ENCODE results near the gene GOLGA1.

DNA sequence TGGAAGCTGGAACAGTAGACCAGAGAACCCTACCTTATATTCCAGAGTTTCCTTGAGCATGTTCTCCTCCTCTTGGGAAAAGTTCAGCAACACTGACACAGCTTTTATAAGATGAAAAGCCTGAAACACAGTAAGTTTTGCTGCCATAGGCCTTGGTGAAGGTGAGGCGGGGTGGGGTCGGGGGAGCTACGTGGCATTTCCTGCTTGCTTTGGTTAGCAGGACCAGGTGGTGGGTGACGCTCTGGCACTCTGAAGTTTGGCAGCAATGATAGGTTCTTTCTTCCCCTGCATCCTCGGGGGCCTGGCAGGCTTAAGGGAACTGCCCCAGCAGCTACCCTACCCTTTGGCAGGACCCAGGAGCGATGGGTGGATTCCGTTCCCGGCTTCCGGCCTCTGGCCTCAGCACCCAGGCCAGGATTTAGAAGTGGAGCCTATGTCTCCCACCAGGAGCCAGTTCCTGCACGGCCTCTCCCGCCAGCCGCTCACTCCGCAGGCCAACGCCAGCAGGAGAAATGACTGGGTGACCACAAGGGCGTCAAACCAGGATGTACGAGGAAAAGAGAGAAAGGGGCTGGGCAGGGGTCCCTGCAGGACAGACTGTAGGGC, 59.6 kb downstream of the GOLGA1 start:
- TF ChIP-seq CTCF (IDR thresholded peaks at IDR 0.05) (no peak), POLR2A (IDR thresholded peaks at IDR 0.05) (no peak)

Measured in uterus (tissue), 2 donors.